GM19397 (cell line): ENCODE data around the gene ADAMTS5.

Experiments used
- ATAC-seq: cut with Tn5 transposase; IDR thresholded peaks from one replicate; pipeline ENCODE4 v1.9.1; 2021; ENCODE audit warnings: mild to moderate bottlenecking, moderate library complexity; ENCODE audit not compliant: unreplicated experiment

Gene ADAMTS5

DNA sequence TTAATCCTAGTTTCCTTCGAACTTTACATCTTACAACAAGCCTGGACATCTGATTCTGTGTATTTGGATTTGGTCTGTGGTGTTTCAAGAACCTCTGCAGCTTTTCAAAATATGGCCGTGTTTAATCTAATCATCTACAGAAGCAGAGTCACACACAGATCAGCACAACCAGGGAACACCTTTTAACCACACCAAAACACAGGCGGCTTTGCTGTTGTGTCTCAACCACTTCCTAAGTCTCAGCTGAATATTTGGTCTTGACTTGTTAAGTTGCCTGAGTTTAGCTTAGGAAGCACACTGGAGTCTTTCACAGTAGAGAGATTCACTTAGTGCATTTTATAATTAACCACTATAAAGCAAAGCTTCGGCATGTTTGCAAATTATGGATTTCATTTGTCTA is 17.1 kb downstream of the ADAMTS5 start:
- ATAC-seq = no peak

DNA sequence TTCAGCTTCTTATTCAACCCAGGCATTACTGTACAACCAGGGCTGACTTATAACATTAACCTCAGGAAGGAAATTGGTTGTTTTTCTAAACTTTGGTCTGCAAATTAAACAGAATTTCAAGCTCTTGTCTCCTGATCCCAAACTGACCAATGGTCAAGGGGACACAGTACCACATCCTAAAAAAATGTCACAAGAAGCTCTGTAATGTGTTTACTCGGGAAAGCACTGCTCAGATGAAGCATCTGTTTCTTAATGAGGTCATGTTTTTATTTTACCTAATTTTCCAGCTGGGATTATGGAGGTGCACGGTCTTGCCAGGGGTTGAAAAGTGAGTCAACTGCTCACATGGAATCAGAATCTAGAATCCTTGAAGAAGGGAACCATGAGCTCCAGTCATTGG is 18.7 kb downstream of the ADAMTS5 start:
- no peak for ATAC-seq

- no peak for ATAC-seq
These were observed 20.0 kb downstream of the ADAMTS5 start for GRCh38 chr21:26946744-26947446.

- no peak for ATAC-seq
These were observed 20.8 kb downstream of the ADAMTS5 start for GRCh38 chr21:26945916-26946675.

- no peak for ATAC-seq
These were observed 23.0 kb downstream of the ADAMTS5 start for GRCh38 chr21:26943921-26944320.

- no peak for ATAC-seq
These were observed 25.5 kb downstream of the ADAMTS5 start for GRCh38 chr21:26941421-26941820.

DNA sequence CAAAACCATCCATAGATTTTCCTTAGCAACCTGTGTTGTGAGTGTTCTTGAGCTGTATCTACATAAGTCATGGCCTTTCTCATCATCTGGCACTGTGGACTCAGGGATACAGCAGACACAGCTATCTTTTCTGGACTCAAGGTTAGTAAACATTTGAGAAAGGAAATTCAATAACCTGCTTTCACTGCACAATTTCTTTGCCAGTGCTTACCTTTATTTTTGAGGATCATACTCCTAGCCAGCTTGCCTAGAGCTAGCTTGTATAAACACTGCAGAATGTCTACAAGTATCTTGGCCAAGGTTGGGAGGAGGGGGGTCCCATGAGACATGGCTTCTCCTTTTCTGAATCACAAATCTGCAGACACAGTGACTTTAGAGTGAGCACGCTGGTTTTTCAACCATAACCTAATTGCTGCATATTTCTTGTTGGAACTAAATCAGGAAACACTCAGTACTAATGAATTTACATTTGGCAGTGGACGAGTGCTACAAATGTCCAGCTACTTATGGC is 27.2 kb downstream of the ADAMTS5 start:
- ATAC-seq = no peak

DNA sequence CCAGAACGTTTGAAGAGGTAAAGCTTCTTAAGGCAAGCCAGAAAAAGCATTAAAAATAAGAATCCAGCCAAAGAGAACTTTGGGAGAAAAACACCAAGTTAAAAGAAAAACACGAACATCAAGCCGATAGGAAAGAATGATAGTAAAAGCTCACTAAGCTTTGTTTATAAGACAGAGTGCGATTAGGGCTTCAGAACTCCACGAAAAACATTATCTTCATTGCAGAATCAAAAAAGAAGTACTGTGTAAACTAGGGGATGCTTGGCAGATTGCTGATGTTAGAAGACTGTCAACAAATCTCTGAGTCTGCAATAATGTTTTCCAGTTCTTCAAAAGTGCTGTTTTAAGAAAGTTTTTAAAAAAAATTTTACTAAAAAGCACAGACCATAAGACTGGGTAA is 30.2 kb downstream of the ADAMTS5 start:
- ATAC-seq = no peak

DNA sequence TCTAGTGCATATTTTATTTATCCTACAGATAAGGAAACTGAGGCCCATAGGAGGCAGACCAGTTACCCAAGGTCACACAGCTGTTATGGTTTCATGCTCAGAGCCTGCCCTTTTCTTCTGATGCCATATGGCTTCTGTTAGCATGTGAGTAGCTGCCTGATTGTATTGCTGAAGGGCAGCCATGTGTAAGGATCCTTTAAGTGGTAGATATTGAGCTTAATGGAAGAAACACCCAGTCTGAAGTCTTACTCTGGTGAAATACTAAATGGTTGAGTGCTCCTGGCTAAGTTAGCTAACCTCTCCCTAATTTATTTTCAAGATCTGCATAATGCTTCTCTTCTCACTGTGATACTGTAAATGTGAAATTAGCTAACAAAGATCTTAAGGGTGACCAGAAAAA is 30.9 kb downstream of the ADAMTS5 start:
- ATAC-seq = no peak

GRCh38 chr21:26934383-26934782 is 32.5 kb downstream of the ADAMTS5 start:
- no peak for ATAC-seq

DNA sequence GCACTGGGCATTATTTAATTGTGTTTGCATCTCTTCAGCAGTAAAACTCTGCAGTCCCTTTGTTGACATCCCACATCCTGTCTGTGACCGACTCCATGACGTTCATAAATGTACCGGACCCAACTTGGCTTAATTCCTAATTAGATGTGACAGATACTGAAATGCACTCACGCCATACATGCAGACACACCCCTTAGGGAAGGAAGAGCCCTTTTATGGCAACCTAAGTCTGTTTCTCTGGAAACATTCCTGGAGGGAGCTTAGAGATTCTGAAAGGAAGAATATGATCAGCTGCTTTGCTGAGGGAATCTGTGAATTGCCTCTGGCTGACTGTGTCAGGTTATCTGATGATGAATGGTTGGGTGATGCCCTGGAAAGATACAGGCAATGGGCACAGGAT is 33.4 kb downstream of the ADAMTS5 start:
- ATAC-seq = no peak

- ATAC-seq = no peak
These were observed 41.3 kb downstream of the ADAMTS5 start for GRCh38 chr21:26925636-26926035.

GRCh38 chr21:26925122-26925521 is 41.8 kb downstream of the ADAMTS5 start:
- no peak for ATAC-seq

GRCh38 chr21:26923986-26924385 is 42.9 kb downstream of the ADAMTS5 start:
- no peak for ATAC-seq

DNA sequence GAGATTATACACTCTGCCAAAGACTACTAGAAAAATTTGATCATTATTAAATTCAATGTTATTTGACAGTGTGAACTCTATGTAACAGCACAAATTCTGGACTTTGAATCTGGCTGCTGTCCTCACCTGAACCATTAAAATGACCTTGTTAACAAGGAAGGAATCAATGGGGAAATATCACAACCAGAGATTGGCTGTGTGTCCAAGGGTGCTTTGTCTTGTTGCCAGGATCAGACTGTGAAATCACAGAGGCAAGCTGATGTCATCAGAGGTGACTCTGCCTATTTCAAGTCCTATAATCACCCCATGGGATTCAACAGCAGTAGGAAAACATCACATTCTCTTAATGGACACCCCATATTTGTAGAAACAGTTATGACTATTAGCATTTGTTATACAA is 46.8 kb downstream of the ADAMTS5 start:
- ATAC-seq = no peak

DNA sequence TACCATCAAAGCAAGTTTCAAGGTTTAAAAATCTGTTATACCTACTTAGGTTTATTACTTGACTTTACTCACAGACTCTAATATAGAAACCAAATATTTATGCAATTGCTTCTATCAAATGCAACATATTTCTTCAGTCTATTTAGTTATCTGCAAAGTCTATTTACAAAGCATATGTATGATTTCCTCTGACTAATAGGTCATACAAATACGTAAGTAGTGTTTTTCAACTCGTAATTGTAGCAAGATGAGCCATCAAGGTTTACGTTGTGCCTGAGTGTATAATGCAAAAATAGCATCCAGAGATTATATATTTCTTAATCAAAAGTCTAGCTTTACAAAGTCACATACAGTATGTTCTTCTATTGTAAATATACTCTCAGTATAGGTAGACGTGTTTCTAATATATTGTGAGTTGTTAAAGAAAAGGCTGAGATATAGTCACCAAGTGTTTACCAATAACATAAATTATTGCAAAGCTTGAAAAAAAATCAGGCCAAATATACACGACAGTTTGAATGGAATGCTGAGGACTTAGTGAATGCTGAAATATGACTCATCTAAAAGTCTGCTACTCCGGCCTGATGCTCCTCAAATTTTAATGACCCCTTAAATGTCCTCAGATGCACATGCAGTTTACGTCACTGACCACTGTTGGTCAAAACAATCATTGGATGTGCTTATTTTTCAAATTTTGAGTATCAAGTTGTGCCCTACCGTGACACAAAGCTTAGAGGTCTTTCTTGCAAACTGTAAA is 48.4 kb downstream of the ADAMTS5 start:
- no peak for ATAC-seq

- no peak for ATAC-seq
These were observed 50.1 kb downstream of the ADAMTS5 start for GRCh38 chr21:26916799-26917198.

DNA sequence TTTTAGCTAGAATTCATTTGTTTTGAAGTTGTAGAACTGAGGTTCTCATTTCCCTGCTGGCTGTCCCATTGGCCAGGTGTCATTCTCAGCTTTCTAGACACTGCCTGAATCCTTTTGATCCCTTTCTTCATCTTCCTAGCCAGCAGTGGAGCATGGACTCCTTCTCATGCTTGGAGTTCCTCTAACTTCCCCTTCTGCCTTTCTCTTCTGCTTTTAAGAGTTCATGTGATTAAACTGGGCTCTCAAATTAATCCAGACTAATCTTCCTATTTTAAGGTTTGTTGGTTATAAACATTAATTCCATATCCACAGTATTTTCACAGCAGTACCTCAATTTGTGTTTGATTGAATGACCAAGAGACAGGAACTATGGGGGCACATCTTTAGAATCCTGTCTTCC is 52.3 kb downstream of the ADAMTS5 start:
- ATAC-seq = no peak

GRCh38 chr21:26912466-26912865 is 54.4 kb downstream of the ADAMTS5 start:
- ATAC-seq = no peak

- ATAC-seq = no peak
These were observed 56.9 kb downstream of the ADAMTS5 start for GRCh38 chr21:26909972-26910371.

DNA sequence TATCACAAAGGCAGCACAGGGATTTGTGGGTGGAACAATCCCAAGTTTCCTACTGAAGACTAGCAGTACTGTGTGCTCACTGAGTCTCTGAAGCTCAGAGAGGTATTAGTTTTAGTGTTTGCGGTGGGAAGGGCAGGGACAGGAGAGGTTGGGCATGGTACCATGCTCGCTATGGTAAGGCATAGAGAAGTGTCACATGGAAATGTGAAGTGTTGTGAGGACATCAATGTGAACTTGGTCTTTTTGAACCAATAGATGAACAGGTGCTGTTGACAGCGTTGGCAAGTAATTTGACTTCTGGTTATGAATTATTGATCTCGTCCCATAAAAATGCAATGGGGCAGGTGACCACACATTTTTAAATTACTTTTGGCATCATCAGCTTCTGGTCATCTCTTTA is 65.9 kb downstream of the ADAMTS5 start:
- ATAC-seq = no peak

- ATAC-seq = no peak
These were observed 74.7 kb downstream of the ADAMTS5 start for GRCh38 chr21:26892151-26892550.
